A549 (cell line): ENCODE measurements around the gene MAFF.

Experiments
- CEBPB ChIP-seq, 2 experiments: fragments of >200 bp in 1 of 2; sonication (Bioruptor Twin) in 1 of 2; formaldehyde crosslinking in 1 of 2; IDR thresholded peaks; 2 replicates each; pipeline ENCODE4 v1.6.1; 2012 to 2016
- HDAC2 ChIP-seq: fragments of 200-600 bp; sonication (generic); IDR thresholded peaks from 2 replicates; pipeline ENCODE4 v1.6.1; 2016
- MYC ChIP-seq: IDR thresholded peaks from 2 replicates; pipeline ENCODE4 v1.6.1; 2012; ENCODE audit warnings: mild to moderate bottlenecking, inconsistent platforms, low read length, improper control_type of control experiment, borderline replicate concordance
- POLR2A ChIP-seq: IDR thresholded peaks from 2 replicates; pipeline ENCODE4 v1.6.1; 2012; ENCODE audit warnings: mild to moderate bottlenecking, low read length
- RARB ChIP-seq: fragments of 250-450 bp; sonication (Bioruptor Pico); IDR thresholded peaks from 2 replicates; pipeline ENCODE4 v1.8.0; 2021; ENCODE audit warnings: mild to moderate bottlenecking, moderate library complexity
- SMC3 ChIP-seq: fragments of >200 bp; sonication (Bioruptor Twin); formaldehyde crosslinking; IDR thresholded peaks from 3 replicates; pipeline ENCODE4 v1.6.1; 2018; ENCODE audit warnings: inconsistent platforms
- ZC3H11A ChIP-seq: fragments of 450-650 bp; IDR thresholded peaks from 2 replicates; pipeline ENCODE4 v1.6.1; 2014; ENCODE audit warnings: antibody characterized with exemption, mild to moderate bottlenecking
- TF ChIP-seq, protein P1 (sequence below): fragments of >200 bp; sonication (Bioruptor Twin); formaldehyde crosslinking; IDR thresholded peaks from 3 replicates; pipeline ENCODE4 v1.5.1; 2016
- TF ChIP-seq, protein P2 (sequence below): fragments of >200 bp; sonication (Bioruptor Twin); formaldehyde crosslinking; IDR thresholded peaks from 3 replicates; pipeline ENCODE4 v1.6.1; 2016
- TF ChIP-seq, protein P3 (sequence below): IDR thresholded peaks from 2 replicates; pipeline ENCODE4 v1.6.1; 2012
- TF ChIP-seq, protein P4 (sequence below): fragments of 450-650 bp; IDR thresholded peaks from 2 replicates; pipeline ENCODE4 v1.6.1; 2014; ENCODE audit warnings: antibody characterized with exemption

DNA sequence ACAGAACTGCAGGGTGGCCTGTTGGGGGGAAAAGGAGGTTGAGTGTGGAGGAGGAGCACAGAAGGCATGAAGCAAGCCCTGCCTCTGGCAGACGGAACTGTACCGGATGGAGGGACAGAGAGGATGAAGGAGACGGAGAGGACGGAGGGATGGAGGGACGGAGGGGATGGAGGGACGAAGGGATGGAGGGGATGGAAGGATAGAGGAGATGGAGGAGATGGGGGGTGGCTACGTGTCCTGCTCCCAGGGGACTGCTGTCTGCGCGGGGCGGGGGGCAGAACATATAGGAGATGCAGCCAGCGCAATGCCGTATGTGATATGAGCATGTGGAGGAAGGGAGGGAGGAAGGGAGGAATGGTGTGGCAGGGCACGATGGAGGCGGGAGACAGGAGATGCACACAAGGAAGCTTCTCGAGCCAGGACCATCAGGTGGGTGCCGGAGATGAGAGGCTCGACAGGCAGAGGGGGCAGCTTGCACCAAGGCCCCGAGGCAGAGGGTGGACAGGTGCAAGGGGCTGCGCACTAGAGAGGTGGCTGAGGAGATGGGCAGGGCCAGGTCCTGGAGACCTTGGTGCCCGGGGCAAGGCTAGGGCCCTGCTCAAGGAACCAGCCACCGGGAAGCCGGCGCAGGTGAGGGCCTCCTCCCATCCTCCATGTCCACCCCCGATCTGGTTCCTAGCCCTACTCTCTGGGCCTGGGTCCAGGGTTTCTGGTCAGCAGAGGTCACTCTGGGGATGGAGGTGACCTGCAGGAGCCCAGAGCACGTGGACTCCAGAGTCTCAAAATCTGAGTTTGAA, 25.3 kb downstream of the MAFF start:
- TF ChIP-seq RARB (CRISPR knock-in tag) (no peak), CEBPB (IDR thresholded peaks at IDR 0.05) (no peak), POLR2A (no peak), MYC (no peak), ZC3H11A (no peak), HDAC2 (no peak), SMC3 (no peak)
- TF ChIP-seq, protein P1, sequence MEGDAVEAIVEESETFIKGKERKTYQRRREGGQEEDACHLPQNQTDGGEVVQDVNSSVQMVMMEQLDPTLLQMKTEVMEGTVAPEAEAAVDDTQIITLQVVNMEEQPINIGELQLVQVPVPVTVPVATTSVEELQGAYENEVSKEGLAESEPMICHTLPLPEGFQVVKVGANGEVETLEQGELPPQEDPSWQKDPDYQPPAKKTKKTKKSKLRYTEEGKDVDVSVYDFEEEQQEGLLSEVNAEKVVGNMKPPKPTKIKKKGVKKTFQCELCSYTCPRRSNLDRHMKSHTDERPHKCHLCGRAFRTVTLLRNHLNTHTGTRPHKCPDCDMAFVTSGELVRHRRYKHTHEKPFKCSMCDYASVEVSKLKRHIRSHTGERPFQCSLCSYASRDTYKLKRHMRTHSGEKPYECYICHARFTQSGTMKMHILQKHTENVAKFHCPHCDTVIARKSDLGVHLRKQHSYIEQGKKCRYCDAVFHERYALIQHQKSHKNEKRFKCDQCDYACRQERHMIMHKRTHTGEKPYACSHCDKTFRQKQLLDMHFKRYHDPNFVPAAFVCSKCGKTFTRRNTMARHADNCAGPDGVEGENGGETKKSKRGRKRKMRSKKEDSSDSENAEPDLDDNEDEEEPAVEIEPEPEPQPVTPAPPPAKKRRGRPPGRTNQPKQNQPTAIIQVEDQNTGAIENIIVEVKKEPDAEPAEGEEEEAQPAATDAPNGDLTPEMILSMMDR: no peak
- TF ChIP-seq, protein P2, sequence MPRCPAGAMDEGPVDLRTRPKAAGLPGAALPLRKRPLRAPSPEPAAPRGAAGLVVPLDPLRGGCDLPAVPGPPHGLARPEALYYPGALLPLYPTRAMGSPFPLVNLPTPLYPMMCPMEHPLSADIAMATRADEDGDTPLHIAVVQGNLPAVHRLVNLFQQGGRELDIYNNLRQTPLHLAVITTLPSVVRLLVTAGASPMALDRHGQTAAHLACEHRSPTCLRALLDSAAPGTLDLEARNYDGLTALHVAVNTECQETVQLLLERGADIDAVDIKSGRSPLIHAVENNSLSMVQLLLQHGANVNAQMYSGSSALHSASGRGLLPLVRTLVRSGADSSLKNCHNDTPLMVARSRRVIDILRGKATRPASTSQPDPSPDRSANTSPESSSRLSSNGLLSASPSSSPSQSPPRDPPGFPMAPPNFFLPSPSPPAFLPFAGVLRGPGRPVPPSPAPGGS: no peak
- TF ChIP-seq, protein P3, sequence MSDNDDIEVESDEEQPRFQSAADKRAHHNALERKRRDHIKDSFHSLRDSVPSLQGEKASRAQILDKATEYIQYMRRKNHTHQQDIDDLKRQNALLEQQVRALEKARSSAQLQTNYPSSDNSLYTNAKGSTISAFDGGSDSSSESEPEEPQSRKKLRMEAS: no peak
- TF ChIP-seq, protein P4, sequence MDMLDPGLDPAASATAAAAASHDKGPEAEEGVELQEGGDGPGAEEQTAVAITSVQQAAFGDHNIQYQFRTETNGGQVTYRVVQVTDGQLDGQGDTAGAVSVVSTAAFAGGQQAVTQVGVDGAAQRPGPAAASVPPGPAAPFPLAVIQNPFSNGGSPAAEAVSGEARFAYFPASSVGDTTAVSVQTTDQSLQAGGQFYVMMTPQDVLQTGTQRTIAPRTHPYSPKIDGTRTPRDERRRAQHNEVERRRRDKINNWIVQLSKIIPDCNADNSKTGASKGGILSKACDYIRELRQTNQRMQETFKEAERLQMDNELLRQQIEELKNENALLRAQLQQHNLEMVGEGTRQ: no peak
